AG20443 (cell line): Measurements from ENCODE around the gene PDE9A.

Experiments used
- DNase-seq: peaks from one replicate; pipeline ENCODE4 v3.0.0; 2012; ENCODE audit warnings: low spot score, mixed read lengths

Gene PDE9A

GRCh38 chr21:42657676-42658319 lies 4.4 kb downstream of the PDE9A start:
- DNase-seq = no peak

- no peak for DNase-seq
These were observed 5.1 kb downstream of the PDE9A start for GRCh38 chr21:42658320-42659105.

- DNase-seq = no peak
These were observed 6.1 kb downstream of the PDE9A start for GRCh38 chr21:42659416-42660117.

- DNase-seq = no peak
These were observed 6.7 kb downstream of the PDE9A start for GRCh38 chr21:42660118-42660470.

- no peak for DNase-seq
These were observed 8.4 kb downstream of the PDE9A start for GRCh38 chr21:42661688-42662429.

- no peak for DNase-seq
These were observed 9.2 kb downstream of the PDE9A start for GRCh38 chr21:42662430-42663199.

- DNase-seq = no peak
These were observed 9.9 kb downstream of the PDE9A start for GRCh38 chr21:42663200-42663750.

- DNase-seq = no peak
These were observed 10.6 kb downstream of the PDE9A start for GRCh38 chr21:42663860-42664535.

- no peak for DNase-seq
These were observed 11.2 kb downstream of the PDE9A start for GRCh38 chr21:42664614-42665013.

GRCh38 chr21:42665026-42665425 lies 11.6 kb downstream of the PDE9A start:
- DNase-seq = no peak

- no peak for DNase-seq
These were observed 12.1 kb downstream of the PDE9A start for GRCh38 chr21:42665484-42665883.

- peak; percentile 41 for DNase-seq
These were observed 12.8 kb downstream of the PDE9A start for GRCh38 chr21:42666023-42666747.

GRCh38 chr21:42666925-42667324 lies 13.5 kb downstream of the PDE9A start:
- DNase-seq = no peak

- DNase-seq = no peak
These were observed 15.0 kb downstream of the PDE9A start for GRCh38 chr21:42668298-42668992.

GRCh38 chr21:42669041-42669440 lies 15.6 kb downstream of the PDE9A start:
- DNase-seq = no peak

- DNase-seq = no peak
These were observed 16.8 kb downstream of the PDE9A start for GRCh38 chr21:42670058-42670880.

- no peak for DNase-seq
These were observed 17.5 kb downstream of the PDE9A start for GRCh38 chr21:42670884-42671283.

GRCh38 chr21:42671778-42672593 lies 18.6 kb downstream of the PDE9A start:
- DNase-seq = no peak
